Esophagus squamous epithelium (tissue), 4 donors: ENCODE results near the gene ZNF687.

Experiments used
- POLR2A ChIP-seq, 4 donors: fragments of 450-650 bp; IDR thresholded peaks; one replicate each; pipeline ENCODE4 v1.6.1; 2017; ENCODE audit warnings: antibody characterized with exemption in 4 of 4, mild to moderate bottlenecking in 4 of 4, moderate library complexity in 3 of 4
- TF ChIP-seq, protein P1 (sequence below), 6 experiments: fragments of 450-650 bp in 4 of 6; fragments of 200-600 bp in 2 of 6; sonication (generic) in 2 of 6; IDR thresholded peaks; one replicate each; pipeline ENCODE4 v1.5.1; 2016 to 2019; ENCODE audit warnings: antibody characterized with exemption in 6 of 6, mild to moderate bottlenecking in 4 of 6, moderate library complexity in 4 of 6

DNA sequence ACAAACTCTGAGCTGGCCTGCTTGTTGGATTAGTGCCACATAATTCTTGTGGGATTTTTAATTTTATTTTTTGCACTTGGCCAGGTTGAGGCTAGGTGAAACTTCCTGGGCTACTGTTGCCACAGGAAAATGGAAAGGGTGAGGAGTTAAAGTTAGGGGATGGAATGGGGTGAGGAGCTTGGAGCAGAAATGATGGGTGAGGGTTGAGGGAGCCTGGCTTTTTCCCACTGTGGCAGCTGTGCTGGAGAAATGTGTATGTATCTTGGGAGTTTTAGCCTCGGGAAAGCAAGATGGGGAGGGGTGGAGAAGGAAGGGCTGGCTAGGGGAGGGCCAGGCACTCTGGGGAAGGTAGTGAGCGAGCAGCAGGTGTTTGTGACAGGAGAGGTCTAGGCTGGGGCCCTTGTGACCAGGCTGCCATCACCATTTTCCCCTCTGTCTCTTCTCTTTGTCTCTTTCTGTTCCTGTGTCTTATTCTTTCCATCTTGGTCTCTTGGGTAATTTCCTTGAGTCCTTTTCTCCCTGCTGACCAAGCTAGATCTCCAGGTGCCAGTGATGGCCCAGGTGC lies 2.0 kb downstream of the ZNF687 start:
- TF ChIP-seq, protein P1, sequence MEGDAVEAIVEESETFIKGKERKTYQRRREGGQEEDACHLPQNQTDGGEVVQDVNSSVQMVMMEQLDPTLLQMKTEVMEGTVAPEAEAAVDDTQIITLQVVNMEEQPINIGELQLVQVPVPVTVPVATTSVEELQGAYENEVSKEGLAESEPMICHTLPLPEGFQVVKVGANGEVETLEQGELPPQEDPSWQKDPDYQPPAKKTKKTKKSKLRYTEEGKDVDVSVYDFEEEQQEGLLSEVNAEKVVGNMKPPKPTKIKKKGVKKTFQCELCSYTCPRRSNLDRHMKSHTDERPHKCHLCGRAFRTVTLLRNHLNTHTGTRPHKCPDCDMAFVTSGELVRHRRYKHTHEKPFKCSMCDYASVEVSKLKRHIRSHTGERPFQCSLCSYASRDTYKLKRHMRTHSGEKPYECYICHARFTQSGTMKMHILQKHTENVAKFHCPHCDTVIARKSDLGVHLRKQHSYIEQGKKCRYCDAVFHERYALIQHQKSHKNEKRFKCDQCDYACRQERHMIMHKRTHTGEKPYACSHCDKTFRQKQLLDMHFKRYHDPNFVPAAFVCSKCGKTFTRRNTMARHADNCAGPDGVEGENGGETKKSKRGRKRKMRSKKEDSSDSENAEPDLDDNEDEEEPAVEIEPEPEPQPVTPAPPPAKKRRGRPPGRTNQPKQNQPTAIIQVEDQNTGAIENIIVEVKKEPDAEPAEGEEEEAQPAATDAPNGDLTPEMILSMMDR (IDR thresholded peaks at IDR 0.05) = no peak
- no peak for TF ChIP-seq POLR2A (IDR thresholded peaks at IDR 0.05)
